Fibroblast of pulmonary artery (primary cell): Measurements from ENCODE around the gene RPL36.
A peak's percentile ranks its signal among the peaks of the same experiment; 100 is the strongest.

Experiments used
- DNase-seq: peaks from one replicate; pipeline ENCODE4 v3.0.0-alpha.2; 2010; ENCODE audit warnings: low read depth
- H3K4me3 ChIP-seq: replicated peaks from 2 replicates; pipeline ENCODE4 v1.5.1; 2011; ENCODE audit warnings: low read depth, mild to moderate bottlenecking, control low read depth, low read length, moderate library complexity
- CTCF ChIP-seq: IDR thresholded peaks from 2 replicates; pipeline ENCODE4 v1.5.1; 2011; ENCODE audit warnings: mild to moderate bottlenecking, control low read depth, low read length, inconsistent platforms; ENCODE audit errors: missing control alignments

RPL36 gene

GRCh38 chr19:5690125-5690954 is at the start of gene RPL36:
TSS of gene RPL36 (plus strand) at chr19:5690295. CDS start at chr19:5690508, 213 bp downstream.
- peak within 1 kb of the TSS; percentile 97 for H3K4me3 ChIP-seq
- peak; percentile 98 for DNase-seq
- peak; percentile 90 for TF ChIP-seq CTCF

- DNase-seq: no peak
- no peak for TF ChIP-seq CTCF
- H3K4me3 ChIP-seq: no peak overlapping the region
Observed at GRCh38 chr19:5641171-5641570, 48.9 kb upstream of the RPL36 start.

- TF ChIP-seq CTCF: no peak
- H3K4me3 ChIP-seq: no peak overlapping the region
- no peak for DNase-seq
Observed at GRCh38 chr19:5642204-5642603, 47.9 kb upstream of the RPL36 start.

- no peak for TF ChIP-seq CTCF
- H3K4me3 ChIP-seq: no peak overlapping the region
- no peak for DNase-seq
Observed at GRCh38 chr19:5643060-5643459, 47.0 kb upstream of the RPL36 start.

GRCh38 chr19:5644037-5644436 is 46.1 kb upstream of the RPL36 start:
- no peak overlapping the region for H3K4me3 ChIP-seq
- TF ChIP-seq CTCF: no peak
- no peak for DNase-seq

GRCh38 chr19:5645409-5645808 is 44.7 kb upstream of the RPL36 start:
- DNase-seq: no peak
- H3K4me3 ChIP-seq: no peak overlapping the region
- no peak for TF ChIP-seq CTCF

GRCh38 chr19:5646703-5647102 is 43.4 kb upstream of the RPL36 start:
- no peak overlapping the region for H3K4me3 ChIP-seq
- no peak for TF ChIP-seq CTCF
- no peak for DNase-seq
